Ascending aorta (tissue), 2 donors: ENCODE data around the gene LYPD5. TPM values are rescaled to one million over a fixed set of nuclear protein-coding genes. Genes with fewer than 3 reads are reported as not detected.
"Not testable (repeated sequence)": the region's sequence is repeated elsewhere in the genome, so short reads cannot be mapped to it uniquely, and the experiment has no call there.

Experiments used
- DNase-seq, 2 donors: peaks; one replicate each; pipeline ENCODE4 v3.0.0-alpha.2; 2019; ENCODE audit warnings: low spot score in 2 of 2
- H3K27ac ChIP-seq, 2 donors: fragments of 200-600 bp; sonication (generic); one replicate each; pipeline ENCODE4 v1.5.1; 2016 to 2017; ENCODE audit warnings: mild to moderate bottlenecking in 1 of 2
- H3K27me3 ChIP-seq: fragments of 200-600 bp; sonication (generic); one replicate; pipeline ENCODE4 v1.5.1; 2017
- H3K36me3 ChIP-seq, 2 donors: fragments of 200-600 bp; sonication (generic); one replicate each; pipeline ENCODE4 v1.5.1; 2016
- H3K4me1 ChIP-seq, 2 donors: fragments of 200-600 bp; sonication (generic); one replicate each; pipeline ENCODE4 v1.5.1; 2016 to 2017; ENCODE audit warnings: mild to moderate bottlenecking in 1 of 2
- H3K4me3 ChIP-seq, 2 donors: fragments of 200-600 bp; sonication (generic); one replicate each; pipeline ENCODE4 v1.5.1; 2016 to 2017; ENCODE audit warnings: mild to moderate bottlenecking in 1 of 2
- H3K9me3 ChIP-seq, 2 donors: fragments of 200-600 bp; sonication (generic); one replicate each; pipeline ENCODE4 v1.5.1; 2016
- intact Hi-C: fragments of 100-400 bp; cut with DNase I; formaldehyde crosslinking; loops from one replicate; pipeline ENCODE4 v1.15.1; 2023
- total RNA-seq: library from RNA; depleted of rRNA; stranded (reverse); fragments of >200 nt; gene quantifications from one replicate; pipeline ENCODE4 v1.1.0, GENCODE V29; 2016
- TF ChIP-seq, protein P1 (sequence below), 3 experiments: fragments of 200-600 bp in 2 of 3; fragments of 450-650 bp in 1 of 3; sonication (generic) in 2 of 3; IDR thresholded peaks; one replicate each; pipeline ENCODE4 v1.5.1; 2016 to 2019; ENCODE audit warnings: antibody characterized with exemption in 3 of 3, mild to moderate bottlenecking in 1 of 3, moderate library complexity in 1 of 3

LYPD5 gene
- total RNA-seq, 1 donor from 2014 or later: not detected

DNA sequence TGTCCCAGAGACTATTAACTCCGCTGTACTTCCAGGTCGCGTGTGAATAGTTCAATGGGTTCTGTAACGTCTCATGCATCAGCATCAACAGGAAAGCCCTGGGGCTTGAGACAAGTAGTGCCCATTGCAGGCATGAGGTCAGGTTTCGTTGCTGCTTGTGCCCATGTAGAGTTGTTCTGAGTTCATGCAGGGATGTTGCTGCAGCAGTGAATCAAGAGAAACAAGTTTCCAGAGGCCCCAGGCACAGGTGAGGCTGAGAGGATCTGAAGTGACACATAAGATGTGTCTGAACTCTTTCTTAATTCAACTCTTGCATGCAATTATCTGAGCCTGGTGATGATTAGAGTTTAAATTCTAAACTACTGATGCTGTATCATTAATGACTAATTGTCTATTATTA is 16.3 kb upstream of the LYPD5 start:
- intact Hi-C loops: no loop called here
- no peak overlapping the region for H3K4me3 ChIP-seq
- H3K36me3 ChIP-seq: no peaks in the 10 kb centered on the region
- no peaks in the 10 kb centered on the region for H3K4me1 ChIP-seq
- no peaks in the 10 kb centered on the region for H3K9me3 ChIP-seq
- no peak for DNase-seq
- no peak overlapping the region for H3K27ac ChIP-seq
- TF ChIP-seq, protein P1, sequence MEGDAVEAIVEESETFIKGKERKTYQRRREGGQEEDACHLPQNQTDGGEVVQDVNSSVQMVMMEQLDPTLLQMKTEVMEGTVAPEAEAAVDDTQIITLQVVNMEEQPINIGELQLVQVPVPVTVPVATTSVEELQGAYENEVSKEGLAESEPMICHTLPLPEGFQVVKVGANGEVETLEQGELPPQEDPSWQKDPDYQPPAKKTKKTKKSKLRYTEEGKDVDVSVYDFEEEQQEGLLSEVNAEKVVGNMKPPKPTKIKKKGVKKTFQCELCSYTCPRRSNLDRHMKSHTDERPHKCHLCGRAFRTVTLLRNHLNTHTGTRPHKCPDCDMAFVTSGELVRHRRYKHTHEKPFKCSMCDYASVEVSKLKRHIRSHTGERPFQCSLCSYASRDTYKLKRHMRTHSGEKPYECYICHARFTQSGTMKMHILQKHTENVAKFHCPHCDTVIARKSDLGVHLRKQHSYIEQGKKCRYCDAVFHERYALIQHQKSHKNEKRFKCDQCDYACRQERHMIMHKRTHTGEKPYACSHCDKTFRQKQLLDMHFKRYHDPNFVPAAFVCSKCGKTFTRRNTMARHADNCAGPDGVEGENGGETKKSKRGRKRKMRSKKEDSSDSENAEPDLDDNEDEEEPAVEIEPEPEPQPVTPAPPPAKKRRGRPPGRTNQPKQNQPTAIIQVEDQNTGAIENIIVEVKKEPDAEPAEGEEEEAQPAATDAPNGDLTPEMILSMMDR (IDR thresholded peaks at IDR 0.05): no peak
- H3K27me3 ChIP-seq: no peaks in the 10 kb centered on the region

DNA sequence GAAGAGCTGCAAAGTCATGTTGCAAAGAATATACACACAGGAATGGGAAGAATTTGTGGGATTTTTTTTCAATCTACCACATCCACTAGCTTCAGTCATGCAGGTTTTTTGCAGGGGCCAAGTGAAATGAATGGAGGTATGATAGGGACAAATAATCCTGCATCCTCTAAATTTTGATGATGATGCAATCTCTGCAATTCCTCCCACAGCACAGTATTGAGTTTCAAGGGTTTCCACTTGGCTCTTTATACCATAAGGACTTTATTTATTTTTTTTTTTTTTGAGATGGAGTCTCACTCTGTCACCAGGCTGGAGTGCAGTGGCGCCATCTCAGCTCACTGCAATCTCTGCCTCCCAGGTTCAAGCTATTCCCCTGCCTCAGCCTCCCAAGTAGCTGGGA is 15.2 kb upstream of the LYPD5 start:
- H3K4me1 ChIP-seq, H3K27me3 ChIP-seq, H3K9me3 ChIP-seq, H3K27ac ChIP-seq, DNase-seq, intact Hi-C loops, H3K36me3 ChIP-seq, H3K4me3 ChIP-seq: not testable (repeated sequence)

DNA sequence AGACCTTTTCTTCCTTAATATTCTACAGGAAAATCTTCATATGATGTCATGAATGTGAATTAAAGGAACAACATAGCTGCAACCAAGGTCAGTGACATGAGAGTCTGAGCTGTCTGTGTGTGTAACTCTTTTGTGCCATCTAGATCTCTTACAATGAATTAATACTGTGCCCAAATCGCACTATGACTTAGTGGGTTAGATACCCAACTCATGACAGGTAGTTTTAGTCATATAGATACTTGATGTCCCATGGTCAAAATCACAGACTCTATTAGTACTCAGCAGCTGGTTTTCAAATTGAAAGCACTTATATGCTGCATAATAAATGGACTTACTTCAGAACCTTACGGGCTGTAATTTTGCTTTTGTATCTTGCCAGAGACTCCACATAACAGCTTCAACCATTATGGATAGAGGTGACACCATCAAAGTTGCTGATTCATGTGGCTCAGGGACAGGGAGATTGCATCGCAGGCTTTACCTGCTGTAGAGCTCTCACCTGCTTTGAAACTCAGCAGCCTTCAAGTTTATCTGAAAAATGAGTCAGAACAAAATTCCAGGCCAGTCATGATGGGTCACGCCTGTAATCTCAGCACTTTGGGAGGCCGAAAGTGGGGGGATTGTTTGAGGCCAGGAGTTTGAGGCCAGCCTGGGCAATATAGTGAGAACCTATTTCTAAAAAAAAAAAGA is 12.6 kb upstream of the LYPD5 start:
- intact Hi-C loops: no loop called here
- no peak overlapping the region for H3K4me3 ChIP-seq
- no peak for DNase-seq
- TF ChIP-seq, protein P1 (IDR thresholded peaks at IDR 0.05): no peak
- H3K36me3 ChIP-seq: no peaks in the 10 kb centered on the region
- H3K27ac ChIP-seq: no peak overlapping the region
- H3K4me1 ChIP-seq: no peaks in the 10 kb centered on the region
- no peaks in the 10 kb centered on the region for H3K27me3 ChIP-seq
- H3K9me3 ChIP-seq: no peaks in the 10 kb centered on the region

DNA sequence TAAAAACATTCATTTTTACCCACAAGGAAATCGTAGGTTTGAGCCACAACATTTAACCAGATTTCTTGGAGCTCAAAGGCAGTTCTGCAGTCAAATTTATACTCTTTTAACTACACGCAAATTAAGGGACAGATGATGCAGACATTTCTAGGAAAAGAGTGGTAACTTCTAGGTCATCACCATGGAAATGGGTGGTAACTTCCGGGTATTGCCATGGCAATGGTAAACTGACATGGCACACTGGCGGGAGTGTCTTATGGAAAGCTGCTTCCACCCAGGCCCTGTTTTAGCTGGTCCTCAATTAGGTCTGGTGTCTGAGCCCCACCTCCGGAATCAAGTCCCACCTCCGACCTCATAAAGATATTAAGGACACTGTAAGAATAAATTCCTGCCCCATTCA is 10.4 kb upstream of the LYPD5 start:
- H3K27ac ChIP-seq: no peak overlapping the region
- no peaks in the 10 kb centered on the region for H3K27me3 ChIP-seq
- no peaks in the 10 kb centered on the region for H3K4me1 ChIP-seq
- DNase-seq: no peak
- intact Hi-C loops: no loop called here
- TF ChIP-seq, protein P1 (IDR thresholded peaks at IDR 0.05): no peak
- no peaks in the 10 kb centered on the region for H3K36me3 ChIP-seq
- H3K4me3 ChIP-seq: no peak overlapping the region
- no peaks in the 10 kb centered on the region for H3K9me3 ChIP-seq

DNA sequence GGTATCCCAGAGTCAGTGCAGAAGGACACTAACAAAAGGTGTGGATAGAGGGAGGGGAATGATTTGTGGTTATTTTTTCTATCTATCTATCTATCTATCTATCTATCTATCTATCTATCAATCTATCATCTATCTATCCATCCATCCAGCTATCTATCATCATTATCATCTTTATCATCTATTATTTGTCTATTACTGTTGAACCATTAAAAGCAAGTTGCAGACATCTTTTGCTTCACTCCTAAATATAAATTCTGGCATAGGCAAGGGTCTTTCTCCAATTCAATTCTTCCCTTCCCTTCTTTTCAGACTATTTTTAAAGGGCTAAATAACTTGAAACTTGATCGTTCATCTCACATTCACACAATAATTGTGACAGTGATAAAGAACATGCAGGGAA is 10.0 kb upstream of the LYPD5 start:
- intact Hi-C loops: no loop called here
- no peaks in the 10 kb centered on the region for H3K4me1 ChIP-seq
- no peaks in the 10 kb centered on the region for H3K36me3 ChIP-seq
- no peak overlapping the region for H3K4me3 ChIP-seq
- H3K27me3 ChIP-seq: no peaks in the 10 kb centered on the region
- TF ChIP-seq, protein P1 (IDR thresholded peaks at IDR 0.05): no peak
- no peak overlapping the region for H3K27ac ChIP-seq
- H3K9me3 ChIP-seq: no peaks in the 10 kb centered on the region
- DNase-seq: no peak

DNA sequence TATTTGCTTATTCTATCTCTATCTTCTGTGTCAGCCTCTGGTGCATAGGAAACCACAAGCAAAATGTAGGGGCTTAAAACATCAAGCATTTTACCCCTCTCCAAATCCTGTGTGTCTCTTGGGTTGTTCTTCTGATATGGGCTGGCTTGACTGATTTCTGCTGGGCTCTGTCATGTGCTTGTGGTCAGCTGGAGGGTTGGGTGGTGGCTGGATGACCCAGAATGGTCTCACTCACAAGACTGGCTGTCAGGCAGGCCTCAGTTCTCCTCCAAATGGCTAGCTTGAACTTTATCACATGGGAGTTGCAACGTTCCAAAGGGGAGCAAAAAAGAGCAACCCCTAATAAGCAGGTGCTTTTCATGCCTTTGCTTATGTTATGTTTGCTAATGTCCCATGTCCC is 9.6 kb upstream of the LYPD5 start:
- Histone ChIP-seq H3K27me3 (no peaks in the 10 kb centered on the region), H3K4me1 (no peaks in the 10 kb centered on the region), H3K36me3 (no peaks in the 10 kb centered on the region), H3K27ac (no peak overlapping the region), H3K9me3 (no peaks in the 10 kb centered on the region), H3K4me3 (no peak overlapping the region)
- DNase-seq: no peak
- TF ChIP-seq, protein P1 (IDR thresholded peaks at IDR 0.05): no peak
- intact Hi-C loops: no loop called here
